ENCODE results near the gene FBXL3.

FBXL3 gene

GRCh38 chr13:77056382-77056781, 29.4 kb upstream of the FBXL3 start:
- no peak for DNase-seq (ENCODE audit: low read depth)
- no peak overlapping the region for H3K4me3 ChIP-seq (ENCODE audit: low read depth, low read length)
- no peak for TF ChIP-seq CTCF (IDR thresholded peaks at IDR 0.05; ENCODE audit: insufficient read depth, low read depth, low read length, missing control alignments)

GRCh38 chr13:77055158-77055557, 28.2 kb upstream of the FBXL3 start:
- no peak for DNase-seq (ENCODE audit: low read depth)
- no peak overlapping the region for H3K4me3 ChIP-seq (ENCODE audit: low read depth, low read length)
- TF ChIP-seq CTCF (IDR thresholded peaks at IDR 0.05; ENCODE audit: insufficient read depth, low read depth, low read length, missing control alignments): no peak

- DNase-seq (ENCODE audit: low read depth): no peak
- no peak overlapping the region for H3K4me3 ChIP-seq (ENCODE audit: low read depth, low read length)
- TF ChIP-seq CTCF (IDR thresholded peaks at IDR 0.05; ENCODE audit: insufficient read depth, low read depth, low read length, missing control alignments): no peak
Observed at GRCh38 chr13:77053192-77053591, 26.2 kb upstream of the FBXL3 start.

- TF ChIP-seq CTCF (IDR thresholded peaks at IDR 0.05; ENCODE audit: insufficient read depth, low read depth, low read length, missing control alignments): no peak
- no peak overlapping the region for H3K4me3 ChIP-seq (ENCODE audit: low read depth, low read length)
- no peak for DNase-seq (ENCODE audit: low read depth)
Observed at GRCh38 chr13:77048681-77049080, 21.7 kb upstream of the FBXL3 start.

GRCh38 chr13:77047649-77048343, 20.8 kb upstream of the FBXL3 start:
- DNase-seq (ENCODE audit: low read depth): no peak
- no peak for TF ChIP-seq CTCF (IDR thresholded peaks at IDR 0.05; ENCODE audit: insufficient read depth, low read depth, low read length, missing control alignments)
- H3K4me3 ChIP-seq (ENCODE audit: low read depth, low read length): no peak overlapping the region

GRCh38 chr13:77042566-77043177, 15.7 kb upstream of the FBXL3 start:
- TF ChIP-seq CTCF (IDR thresholded peaks at IDR 0.05; ENCODE audit: insufficient read depth, low read depth, low read length, missing control alignments): no peak
- no peak for DNase-seq (ENCODE audit: low read depth)
- no peak overlapping the region for H3K4me3 ChIP-seq (ENCODE audit: low read depth, low read length)

GRCh38 chr13:77040835-77041234, 13.9 kb upstream of the FBXL3 start:
- no peak for TF ChIP-seq CTCF (IDR thresholded peaks at IDR 0.05; ENCODE audit: insufficient read depth, low read depth, low read length, missing control alignments)
- no peak for DNase-seq (ENCODE audit: low read depth)
- H3K4me3 ChIP-seq (ENCODE audit: low read depth, low read length): no peak overlapping the region

All from GM12865 (cell line).